Cerebellar cortex (tissue), 1 donor: ENCODE measurements around the gene ZNF747.
"Not testable (repeated sequence)": the region's sequence is repeated elsewhere in the genome, so short reads cannot be mapped to it uniquely, and the experiment has no call there.

Source experiments
- DNase-seq: peaks from one replicate; pipeline ENCODE4 v3.0.0-alpha.2; 2015; ENCODE audit warnings: low spot score

The ZNF747 gene

GRCh38 chr16:30533748-30534367, 800 bp downstream of the ZNF747 start:
- no peak for DNase-seq

GRCh38 chr16:30533146-30533522, 1.5 kb downstream of the ZNF747 start:
- DNase-seq, result no peak

- DNase-seq, result no peak
Observed at GRCh38 chr16:30532285-30533145, 2.1 kb downstream of the ZNF747 start.

- DNase-seq, result no peak
Observed at GRCh38 chr16:30530163-30531037, 4.3 kb downstream of the ZNF747 start.

GRCh38 chr16:30528799-30529457, 5.7 kb downstream of the ZNF747 start:
- no peak for DNase-seq

- DNase-seq, result no peak
Observed at GRCh38 chr16:30527635-30528178, 7.0 kb downstream of the ZNF747 start.

GRCh38 chr16:30526823-30527634, 7.6 kb downstream of the ZNF747 start:
- DNase-seq, result peak; percentile 95

GRCh38 chr16:30526137-30526822, 8.4 kb downstream of the ZNF747 start, which contains the start of gene ZNF768:
Gene ZNF768 (minus strand): TSS chr16:30526566. CDS start chr16:30526413, 153 bp downstream.
- DNase-seq, result peak; percentile 32

GRCh38 chr16:30525844-30526136, 8.9 kb downstream of the ZNF747 start:
- no peak for DNase-seq

GRCh38 chr16:30524575-30525568, 9.8 kb downstream of the ZNF747 start:
- no peak for DNase-seq

- no peak for DNase-seq
Observed at GRCh38 chr16:30523768-30524574, 10.7 kb downstream of the ZNF747 start.

GRCh38 chr16:30522702-30523463, 11.8 kb downstream of the ZNF747 start:
- DNase-seq, result not testable (repeated sequence)

- DNase-seq, result no peak
Observed at GRCh38 chr16:30521873-30522641, 12.6 kb downstream of the ZNF747 start.

GRCh38 chr16:30521476-30521872, 13.2 kb downstream of the ZNF747 start:
- DNase-seq, result no peak

GRCh38 chr16:30519120-30520049, 15.3 kb downstream of the ZNF747 start:
- no peak for DNase-seq
